Measurements from ENCODE around the gene DUSP21.

The DUSP21 gene

GRCh38 chrX:44882635-44883034 is 38.8 kb downstream of the DUSP21 start:
- Histone ChIP-seq H2BK12ac (ENCODE audit: low read length) (no peak overlapping the region), H2BK15ac (ENCODE audit: low read length) (no peak overlapping the region), H3K4me3 (ENCODE audit: low read length in 2 of 2) (no peak overlapping the region), H2AK5ac (ENCODE audit: low read depth, low read length) (no peak overlapping the region), H3K9me3 (replicated peaks in 1 of 2; ENCODE audit: control insufficient read depth in 2 of 2, insufficient read depth in 1 of 2, low read depth in 1 of 2, low read length in 2 of 2) (no peaks in the 10 kb centered on the region), H3K4ac (ENCODE audit: low read length) (no peak overlapping the region), H2AFZ (ENCODE audit: low read length) (no peak overlapping the region), H3K27ac (replicated peaks; ENCODE audit: low read length) (no peak overlapping the region), H3K4me2 (ENCODE audit: insufficient read depth, low read length, poor library complexity, severe bottlenecking) (no peak overlapping the region), H3K9ac (ENCODE audit: low read depth, low read length, poor library complexity) (no peak overlapping the region), H2BK120ac (ENCODE audit: low read depth, low read length) (no peak overlapping the region), H3K79me1 (ENCODE audit: low read depth, low read length) (no peaks in the 10 kb centered on the region), H3K36me3 (replicated peaks in 1 of 2; ENCODE audit: control insufficient read depth in 2 of 2, insufficient read depth in 2 of 2, low read length in 2 of 2) (no peaks in the 10 kb centered on the region), H3K18ac (ENCODE audit: low read length) (no peak overlapping the region), H4K91ac (ENCODE audit: low read depth, low read length, poor library complexity) (no peak overlapping the region), H3K4me1 (ENCODE audit: control insufficient read depth in 2 of 2, insufficient read depth in 1 of 2, low read depth in 1 of 2, low read length in 2 of 2) (no peaks in the 10 kb centered on the region), H2BK5ac (ENCODE audit: low read length) (no peak overlapping the region), H4K8ac (ENCODE audit: low read depth, low read length) (no peak overlapping the region), H3K23ac (ENCODE audit: low read depth, low read length, poor library complexity) (no peak overlapping the region), H3K27me3 (ENCODE audit: control insufficient read depth in 3 of 3, insufficient read depth in 3 of 3, low read depth in 1 of 3, low read length in 3 of 3) (no peaks in the 10 kb centered on the region), H3K14ac (ENCODE audit: low read length) (no peak overlapping the region)
- no peak for DNase-seq (ENCODE audit: low spot score)

DNA sequence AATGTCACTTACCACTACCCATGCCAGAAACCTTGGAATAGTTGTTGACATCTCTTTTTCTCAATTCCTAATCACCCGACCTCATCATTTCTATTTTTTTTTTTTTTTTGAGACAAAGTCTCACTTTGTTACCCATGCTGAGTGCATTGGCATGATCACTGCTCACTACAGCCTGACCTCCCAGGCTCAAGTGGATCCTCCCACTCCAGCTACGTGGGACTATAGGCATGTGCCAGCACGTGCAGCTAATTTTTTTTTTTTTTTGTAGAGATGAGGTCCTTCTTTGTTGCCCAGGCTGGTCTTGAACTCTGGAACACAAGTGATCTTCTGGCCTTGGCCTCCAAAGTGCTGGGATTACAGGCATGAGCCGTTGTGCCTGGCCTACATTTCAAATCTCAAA is 41.1 kb downstream of the DUSP21 start:
- no peak overlapping the region for H2BK120ac ChIP-seq (ENCODE audit: low read depth, low read length)
- no peak overlapping the region for H2BK5ac ChIP-seq (ENCODE audit: low read length)
- H2AFZ ChIP-seq (ENCODE audit: low read length) = no peak overlapping the region
- H4K8ac ChIP-seq (ENCODE audit: low read depth, low read length) = no peak overlapping the region
- H3K27ac ChIP-seq (replicated peaks; ENCODE audit: low read length) = no peak overlapping the region
- no peak overlapping the region for H3K23ac ChIP-seq (ENCODE audit: low read depth, low read length, poor library complexity)
- H3K14ac ChIP-seq (ENCODE audit: low read length) = no peak overlapping the region
- DNase-seq (ENCODE audit: low spot score) = no peak
- H4K91ac ChIP-seq (ENCODE audit: low read depth, low read length, poor library complexity) = no peak overlapping the region
- no peak overlapping the region for H2AK5ac ChIP-seq (ENCODE audit: low read depth, low read length)
- no peaks in the 10 kb centered on the region for H3K36me3 ChIP-seq (replicated peaks in 1 of 2; ENCODE audit: control insufficient read depth in 2 of 2, insufficient read depth in 2 of 2, low read length in 2 of 2)
- no peaks in the 10 kb centered on the region for H3K27me3 ChIP-seq (ENCODE audit: control insufficient read depth in 3 of 3, insufficient read depth in 3 of 3, low read depth in 1 of 3, low read length in 3 of 3)
- H3K4me3 ChIP-seq (ENCODE audit: low read length in 2 of 2) = no peak overlapping the region
- no peaks in the 10 kb centered on the region for H3K4me1 ChIP-seq (ENCODE audit: control insufficient read depth in 2 of 2, insufficient read depth in 1 of 2, low read depth in 1 of 2, low read length in 2 of 2)
- no peak overlapping the region for H3K18ac ChIP-seq (ENCODE audit: low read length)
- no peaks in the 10 kb centered on the region for H3K9me3 ChIP-seq (replicated peaks in 1 of 2; ENCODE audit: control insufficient read depth in 2 of 2, insufficient read depth in 1 of 2, low read depth in 1 of 2, low read length in 2 of 2)
- no peak overlapping the region for H3K4ac ChIP-seq (ENCODE audit: low read length)
- no peak overlapping the region for H3K4me2 ChIP-seq (ENCODE audit: insufficient read depth, low read length, poor library complexity, severe bottlenecking)
- no CpG with 5 or more reads among the region's 4 CpGs for WGBS, 2 donors (ENCODE audit: extremely low coverage in 2 of 2, insufficient read length in 2 of 2, insufficient replicate concordance in 1 of 2)
- H3K79me1 ChIP-seq (ENCODE audit: low read depth, low read length) = no peaks in the 10 kb centered on the region
- no peak overlapping the region for H2BK12ac ChIP-seq (ENCODE audit: low read length)
- H2BK15ac ChIP-seq (ENCODE audit: low read length) = no peak overlapping the region
- no peak overlapping the region for H3K9ac ChIP-seq (ENCODE audit: low read depth, low read length, poor library complexity)

DNA sequence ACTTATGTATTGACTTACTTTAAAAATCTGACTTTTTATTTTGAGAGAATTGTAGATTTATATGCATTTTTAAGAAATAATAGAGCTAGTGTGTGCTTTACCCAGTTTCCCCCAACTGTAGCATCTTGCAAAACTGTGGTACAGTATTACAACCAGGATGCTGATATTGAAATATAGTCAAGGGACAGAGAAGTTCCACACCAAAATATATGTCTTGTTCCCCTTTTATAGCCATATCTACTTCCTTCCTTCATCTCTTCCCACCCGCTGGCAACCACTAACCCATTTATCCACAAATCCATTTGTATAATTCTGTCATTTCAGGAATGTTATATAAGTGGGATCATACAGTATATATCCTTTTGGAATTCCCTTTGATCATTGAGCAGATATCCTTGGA is 46.0 kb downstream of the DUSP21 start:
- Histone ChIP-seq H2BK12ac (ENCODE audit: low read length) (no peak overlapping the region), H4K8ac (ENCODE audit: low read depth, low read length) (no peak overlapping the region), H3K4ac (ENCODE audit: low read length) (no peak overlapping the region), H2BK120ac (ENCODE audit: low read depth, low read length) (no peak overlapping the region), H3K9me3 (replicated peaks in 1 of 2; ENCODE audit: control insufficient read depth in 2 of 2, insufficient read depth in 1 of 2, low read depth in 1 of 2, low read length in 2 of 2) (no peaks in the 10 kb centered on the region), H4K91ac (ENCODE audit: low read depth, low read length, poor library complexity) (no peak overlapping the region), H3K4me3 (ENCODE audit: low read length in 2 of 2) (no peak overlapping the region), H3K36me3 (replicated peaks in 1 of 2; ENCODE audit: control insufficient read depth in 2 of 2, insufficient read depth in 2 of 2, low read length in 2 of 2) (no peaks in the 10 kb centered on the region), H2AK5ac (ENCODE audit: low read depth, low read length) (no peak overlapping the region), H3K79me1 (ENCODE audit: low read depth, low read length) (no peaks in the 10 kb centered on the region), H3K18ac (ENCODE audit: low read length) (no peak overlapping the region), H3K27me3 (ENCODE audit: control insufficient read depth in 3 of 3, insufficient read depth in 3 of 3, low read depth in 1 of 3, low read length in 3 of 3) (no peaks in the 10 kb centered on the region), H3K4me1 (ENCODE audit: control insufficient read depth in 2 of 2, insufficient read depth in 1 of 2, low read depth in 1 of 2, low read length in 2 of 2) (no peaks in the 10 kb centered on the region), H3K4me2 (ENCODE audit: insufficient read depth, low read length, poor library complexity, severe bottlenecking) (no peak overlapping the region), H3K14ac (ENCODE audit: low read length) (no peak overlapping the region), H2BK5ac (ENCODE audit: low read length) (no peak overlapping the region), H2AFZ (ENCODE audit: low read length) (no peak overlapping the region), H3K9ac (ENCODE audit: low read depth, low read length, poor library complexity) (no peak overlapping the region), H3K27ac (replicated peaks; ENCODE audit: low read length) (no peak overlapping the region), H3K23ac (ENCODE audit: low read depth, low read length, poor library complexity) (no peak overlapping the region), H2BK15ac (ENCODE audit: low read length) (no peak overlapping the region)
- no CpG with 5 or more reads among the region's 1 CpG for WGBS, 2 donors (ENCODE audit: extremely low coverage in 2 of 2, insufficient read length in 2 of 2, insufficient replicate concordance in 1 of 2)
- no peak for DNase-seq (ENCODE audit: low spot score)

DNA sequence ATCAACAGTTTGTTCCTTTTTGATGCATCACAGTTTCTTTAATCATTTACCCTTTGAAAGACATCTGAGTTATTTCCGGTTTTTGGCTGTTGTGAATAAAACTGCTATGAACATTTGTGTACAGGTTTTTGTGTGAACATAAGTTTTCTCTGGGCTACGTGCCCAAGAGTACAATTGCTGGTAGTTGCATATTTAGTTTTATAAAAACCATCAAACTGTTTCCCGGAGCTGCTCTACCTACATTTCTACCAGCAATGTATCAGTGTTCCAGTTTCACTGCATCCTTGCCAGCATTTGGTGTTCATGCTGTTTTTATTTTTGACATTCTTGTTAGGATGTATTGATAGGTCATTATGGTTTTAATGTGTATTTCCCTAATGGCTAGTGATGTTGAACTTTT is 46.4 kb downstream of the DUSP21 start:
- no peak for DNase-seq (ENCODE audit: low spot score)
- H2BK5ac ChIP-seq (ENCODE audit: low read length) = no peak overlapping the region
- H3K9ac ChIP-seq (ENCODE audit: low read depth, low read length, poor library complexity) = no peak overlapping the region

More for the DNA sequence above, 46.4 kb downstream of the DUSP21 start:
- Histone ChIP-seq H4K91ac (ENCODE audit: low read depth, low read length, poor library complexity) (no peak overlapping the region), H3K4me1 (ENCODE audit: control insufficient read depth in 2 of 2, insufficient read depth in 1 of 2, low read depth in 1 of 2, low read length in 2 of 2) (no peaks in the 10 kb centered on the region), H2BK12ac (ENCODE audit: low read length) (no peak overlapping the region), H3K36me3 (replicated peaks in 1 of 2; ENCODE audit: control insufficient read depth in 2 of 2, insufficient read depth in 2 of 2, low read length in 2 of 2) (no peaks in the 10 kb centered on the region), H3K79me1 (ENCODE audit: low read depth, low read length) (no peaks in the 10 kb centered on the region), H2AFZ (ENCODE audit: low read length) (no peak overlapping the region), H4K8ac (ENCODE audit: low read depth, low read length) (no peak overlapping the region), H3K14ac (ENCODE audit: low read length) (no peak overlapping the region), H2BK15ac (ENCODE audit: low read length) (no peak overlapping the region), H2BK120ac (ENCODE audit: low read depth, low read length) (no peak overlapping the region), H3K9me3 (replicated peaks in 1 of 2; ENCODE audit: control insufficient read depth in 2 of 2, insufficient read depth in 1 of 2, low read depth in 1 of 2, low read length in 2 of 2) (no peaks in the 10 kb centered on the region), H3K27me3 (ENCODE audit: control insufficient read depth in 3 of 3, insufficient read depth in 3 of 3, low read depth in 1 of 3, low read length in 3 of 3) (no peaks in the 10 kb centered on the region), H3K4me2 (ENCODE audit: insufficient read depth, low read length, poor library complexity, severe bottlenecking) (no peak overlapping the region), H2AK5ac (ENCODE audit: low read depth, low read length) (no peak overlapping the region), H3K18ac (ENCODE audit: low read length) (no peak overlapping the region), H3K27ac (replicated peaks; ENCODE audit: low read length) (no peak overlapping the region), H3K23ac (ENCODE audit: low read depth, low read length, poor library complexity) (no peak overlapping the region), H3K4ac (ENCODE audit: low read length) (no peak overlapping the region), H3K4me3 (ENCODE audit: low read length in 2 of 2) (no peak overlapping the region)
- no CpG with 5 or more reads among the region's 3 CpGs for WGBS, 2 donors (ENCODE audit: extremely low coverage in 2 of 2, insufficient read length in 2 of 2, insufficient replicate concordance in 1 of 2)

Data from neuronal stem cell (in vitro differentiated cells).